ENCODE measurements around the gene BANP.

BANP gene

GRCh38 chr16:87961623-87962022 lies 10.4 kb downstream of the BANP start:
- TF ChIP-seq CTCF (IDR thresholded peaks at IDR 0.05; ENCODE audit: low read depth, low read length), result no peak
- DNase-seq (ENCODE audit: extremely low read depth, low read depth), result no peak

GRCh38 chr16:87963400-87963799 lies 12.2 kb downstream of the BANP start:
- no peak for DNase-seq (ENCODE audit: extremely low read depth, low read depth)
- TF ChIP-seq CTCF (IDR thresholded peaks at IDR 0.05; ENCODE audit: low read depth, low read length), result no peak

- TF ChIP-seq CTCF (IDR thresholded peaks at IDR 0.05; ENCODE audit: low read depth, low read length), result no peak
Measured at GRCh38 chr16:87964049-87964659, 12.9 kb downstream of the BANP start.

GRCh38 chr16:87965417-87965816 lies 14.2 kb downstream of the BANP start:
- DNase-seq (ENCODE audit: extremely low read depth, low read depth), result no peak
- TF ChIP-seq CTCF (IDR thresholded peaks at IDR 0.05; ENCODE audit: low read depth, low read length), result no peak

More at GRCh38 chr16:87964049-87964659, 12.9 kb downstream of the BANP start:
- DNase-seq (ENCODE audit: extremely low read depth, low read depth), result no peak

- no peak for TF ChIP-seq CTCF (IDR thresholded peaks at IDR 0.05; ENCODE audit: low read depth, low read length)
- peak; percentile 49 for DNase-seq (ENCODE audit: extremely low read depth, low read depth)
Measured at GRCh38 chr16:87966064-87966645, 14.9 kb downstream of the BANP start.

GRCh38 chr16:87966685-87967185 lies 15.5 kb downstream of the BANP start:
- DNase-seq (ENCODE audit: extremely low read depth, low read depth), result no peak
- TF ChIP-seq CTCF (IDR thresholded peaks at IDR 0.05; ENCODE audit: low read depth, low read length), result no peak

- no peak for TF ChIP-seq CTCF (IDR thresholded peaks at IDR 0.05; ENCODE audit: low read depth, low read length)
Measured at GRCh38 chr16:87968541-87968940, 17.3 kb downstream of the BANP start.

More at GRCh38 chr16:87968541-87968940, 17.3 kb downstream of the BANP start:
- no peak for DNase-seq (ENCODE audit: extremely low read depth, low read depth)

Data from AG09319 (cell line).